Stimulated activated CD4-positive, alpha-beta T cell treated with anti-CD3 and anti-CD28 coated beads, TNF-alpha, amount 100 ng/mL, for 24 hours (primary cell): Measurements from ENCODE around the gene CDSN.
"Not testable (repeated sequence)": the region's sequence is repeated elsewhere in the genome, so short reads cannot be mapped to it uniquely, and the experiment has no call there.

Source experiments
- DNase-seq, 3 experiments: peaks; one replicate each; pipeline ENCODE4 v3.0.0-alpha.2; 2020; ENCODE audit warnings: low read depth in 3 of 3

CDSN gene

DNA sequence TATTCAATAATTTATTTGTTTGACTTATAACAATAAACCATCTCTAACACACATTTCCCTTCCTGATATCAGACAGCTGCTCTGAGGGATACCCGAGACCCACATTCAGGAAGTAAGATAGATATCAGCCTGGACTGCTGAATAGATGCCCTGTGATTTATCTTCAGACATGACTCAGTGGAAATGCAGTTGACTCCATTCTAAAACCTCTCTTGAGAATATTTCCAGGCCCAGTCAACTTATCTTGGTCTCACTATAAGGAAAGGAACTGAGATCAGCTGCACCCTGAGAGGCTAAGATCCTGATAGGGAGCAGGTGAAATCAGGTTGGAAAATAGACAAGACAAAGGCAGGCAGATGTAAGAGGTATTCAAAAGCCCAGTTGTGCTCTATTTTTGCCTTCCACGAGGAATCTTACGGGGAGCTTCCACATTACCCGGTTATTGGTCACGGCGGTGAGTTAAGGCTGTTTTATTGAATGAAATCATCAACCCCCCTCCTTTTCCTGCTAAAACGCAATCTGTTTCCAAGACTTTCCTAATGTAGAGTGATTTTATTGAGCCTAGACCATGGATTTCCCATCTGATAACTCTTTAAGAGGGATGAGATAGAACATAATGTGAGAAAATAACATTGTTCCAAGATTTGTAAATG lies 33.3 kb downstream of the CDSN start:
- no peak for DNase-seq

DNA sequence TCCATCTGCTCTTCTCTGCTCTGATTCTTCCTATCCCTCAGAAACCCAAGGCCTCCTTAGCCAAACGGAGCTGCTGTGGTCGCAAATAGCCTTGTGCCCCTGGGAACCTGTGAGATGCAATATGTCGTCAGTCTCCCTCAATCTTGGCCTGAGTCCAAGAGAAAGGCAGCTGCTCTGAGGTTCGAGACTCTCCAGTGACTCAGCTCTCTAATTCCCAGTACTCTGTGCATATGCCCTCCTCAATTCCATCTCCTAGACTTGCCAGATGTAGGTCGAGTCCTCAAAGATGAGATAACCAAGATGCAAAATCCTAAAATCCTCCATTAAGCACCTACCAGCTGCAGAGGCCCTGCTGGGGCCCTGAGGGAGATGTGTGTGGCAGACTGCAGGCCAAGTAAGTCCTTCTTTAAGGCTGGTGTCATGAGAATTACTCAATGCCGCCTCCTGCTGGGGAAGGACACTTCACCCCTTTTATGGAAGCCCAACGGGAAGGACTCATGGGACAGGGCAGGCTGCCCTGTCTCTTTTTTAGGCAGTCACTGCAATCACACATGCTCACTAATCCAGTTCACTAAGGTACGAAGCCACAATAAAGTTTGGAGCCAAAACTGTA lies 36.4 kb downstream of the CDSN start:
- DNase-seq, result peak in 1 of 3 experiments; percentile 43

DNA sequence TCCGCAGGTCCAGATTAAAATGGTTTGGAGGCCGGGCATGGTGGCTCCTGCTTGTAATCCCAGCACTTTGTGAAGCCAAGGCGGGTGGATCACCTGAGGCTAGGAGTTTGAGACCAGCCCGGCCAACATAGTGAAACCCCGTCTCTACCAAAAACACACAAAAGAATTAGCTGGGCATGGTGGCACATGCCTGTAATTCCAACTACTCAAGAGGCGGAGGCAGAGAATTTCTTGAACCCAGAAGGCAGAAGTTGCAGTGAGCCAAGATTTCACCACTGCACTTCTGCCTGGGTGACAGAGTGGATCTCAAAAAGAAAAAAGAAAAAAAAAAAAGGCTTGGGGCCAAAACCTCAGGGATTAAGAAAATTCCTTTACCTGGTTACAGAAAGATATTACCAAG lies 38.4 kb downstream of the CDSN start:
- no peak for DNase-seq

DNA sequence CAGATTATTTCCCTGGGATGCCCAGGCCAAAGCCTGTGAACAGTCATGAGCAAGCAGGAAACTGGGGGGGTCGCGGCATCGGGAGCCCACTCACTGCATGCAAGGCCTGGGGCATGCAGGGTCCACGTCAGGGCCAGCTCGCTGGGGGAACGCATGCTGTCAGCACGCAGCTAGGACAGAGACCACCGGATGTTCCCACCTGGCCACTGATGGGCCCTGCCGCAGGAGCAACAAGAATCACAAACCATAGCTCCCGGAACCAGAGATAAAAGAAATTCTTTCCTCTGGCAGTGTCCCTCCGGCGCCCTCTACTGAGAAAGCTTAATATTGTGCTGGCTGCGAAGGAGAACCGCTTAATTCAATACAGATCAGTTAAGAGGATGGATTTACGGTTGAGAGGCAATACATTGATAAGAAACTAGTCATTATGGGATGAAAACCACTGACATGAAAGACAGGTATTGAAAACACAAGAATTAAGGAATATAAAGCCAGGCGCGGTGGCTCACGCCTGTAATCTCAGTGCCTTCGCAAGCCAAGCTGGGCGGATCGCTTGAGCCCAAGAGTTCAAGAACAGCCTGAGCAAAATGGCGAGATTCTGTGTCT lies 40.5 kb downstream of the CDSN start:
- peak; percentile 53 to 66 (median 65) for DNase-seq

DNA sequence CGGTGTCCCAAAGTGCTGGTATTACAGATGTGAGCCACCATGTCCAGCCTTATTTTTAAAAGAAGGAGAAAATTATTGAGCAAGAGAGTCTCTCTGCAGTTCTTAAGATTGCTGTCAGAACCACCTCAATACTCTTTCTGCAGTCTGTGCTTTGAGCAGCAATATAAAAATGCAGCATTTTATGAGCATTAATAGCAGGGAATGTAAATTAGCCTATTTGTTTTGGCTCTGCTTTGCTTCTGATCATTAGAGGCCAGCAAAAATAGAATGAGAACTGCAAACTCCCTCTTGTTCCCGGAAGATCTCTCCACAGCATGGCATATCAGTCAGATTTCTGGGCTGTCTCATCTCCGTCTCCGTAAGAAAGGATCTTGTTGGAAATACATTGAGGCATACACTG lies 43.6 kb downstream of the CDSN start:
- DNase-seq, result no peak

DNA sequence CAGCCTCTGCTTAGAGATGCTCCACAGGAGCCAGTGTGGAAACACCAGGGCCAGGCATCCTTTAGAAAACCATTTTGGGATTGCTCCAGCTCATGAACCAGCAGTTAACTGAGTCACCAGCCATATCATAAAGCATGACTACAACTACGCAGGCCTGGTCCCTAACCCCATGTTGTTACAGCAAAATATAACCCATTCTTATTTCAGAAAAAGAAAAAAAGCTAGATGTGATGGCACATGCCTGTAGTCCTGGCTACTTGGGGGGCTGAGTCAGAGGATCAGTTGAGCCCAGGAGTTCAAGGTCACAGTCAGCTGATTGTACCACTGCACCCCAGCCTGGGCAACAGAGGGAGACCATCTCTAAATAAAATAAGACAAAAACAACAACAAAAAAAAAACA lies 44.7 kb downstream of the CDSN start:
- no peak for DNase-seq

DNA sequence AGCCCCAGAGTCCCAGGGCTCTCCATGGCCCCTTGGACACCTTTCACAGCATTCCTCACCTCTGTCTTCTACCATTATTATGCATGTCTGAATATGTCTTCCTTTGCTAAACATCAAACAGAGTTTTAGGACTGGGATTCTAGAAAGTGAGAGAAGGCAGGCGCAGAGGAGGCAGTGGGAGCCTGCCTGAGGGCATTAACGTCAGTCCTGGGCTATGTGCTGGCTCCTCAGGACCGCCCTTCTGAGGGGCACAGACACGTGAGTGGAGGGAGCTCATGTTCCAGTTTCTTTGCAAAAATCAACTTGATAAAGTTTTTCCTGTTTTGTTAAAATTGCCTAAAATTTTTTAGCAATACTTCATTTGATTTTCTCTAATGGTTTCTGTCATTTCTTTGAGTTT lies 45.8 kb downstream of the CDSN start:
- DNase-seq, result no peak

DNA sequence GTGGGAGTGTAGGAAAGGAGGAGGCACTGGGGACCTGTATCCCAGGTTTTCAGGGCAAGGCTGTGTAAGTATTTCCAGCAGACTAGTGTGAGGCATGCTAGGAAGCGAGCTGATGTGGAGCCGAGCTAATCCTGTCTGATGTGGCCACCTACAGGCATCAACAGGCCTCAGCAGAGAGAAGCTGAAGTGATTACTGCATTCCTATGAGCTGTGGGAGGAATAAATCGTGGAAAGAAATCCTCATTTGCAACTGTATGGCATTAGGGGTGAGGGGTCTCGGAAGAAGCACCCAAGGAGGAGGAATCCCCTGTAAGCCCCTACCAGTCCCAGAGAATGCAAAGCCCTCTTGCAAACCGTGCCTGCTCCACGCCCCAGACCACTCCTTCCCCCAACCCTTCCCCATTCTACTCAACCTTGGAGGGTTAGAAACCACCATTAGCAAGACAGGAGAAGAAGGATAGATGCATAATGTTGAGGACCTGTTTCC lies 49.5 kb downstream of the CDSN start:
- no peak for DNase-seq

DNA sequence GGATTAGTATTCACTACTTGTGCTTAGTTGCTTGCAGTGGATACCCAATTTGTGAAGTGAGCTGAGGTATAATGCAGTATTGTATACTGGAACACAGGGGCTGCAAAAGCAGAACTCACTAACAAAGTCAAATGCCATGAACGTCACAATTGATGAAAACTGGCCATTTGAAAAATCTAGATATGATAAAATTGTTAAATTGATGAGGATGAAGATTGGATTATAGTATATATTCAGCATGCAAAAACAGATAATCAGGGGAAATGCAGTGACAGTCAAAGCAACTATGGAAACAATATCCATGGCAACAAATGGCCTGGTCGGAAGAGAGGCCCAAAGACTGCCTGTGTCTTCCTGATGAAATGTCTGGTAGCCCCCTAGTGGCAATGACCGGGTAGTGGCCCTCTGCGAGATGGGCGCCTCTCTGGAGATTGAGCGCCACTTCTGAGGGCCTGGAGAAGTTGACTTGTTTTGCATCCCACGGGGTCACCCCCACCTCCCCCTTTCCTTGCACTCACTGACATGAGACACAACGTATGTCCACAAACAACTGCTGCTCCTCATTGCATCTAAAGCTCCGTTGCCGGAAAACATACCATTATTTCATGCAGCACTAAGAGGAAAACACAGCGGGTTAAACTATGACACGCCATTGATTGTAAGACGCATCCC lies 51.4 kb downstream of the CDSN start:
- peak; percentile 33 to 68 (median 63) for DNase-seq

DNA sequence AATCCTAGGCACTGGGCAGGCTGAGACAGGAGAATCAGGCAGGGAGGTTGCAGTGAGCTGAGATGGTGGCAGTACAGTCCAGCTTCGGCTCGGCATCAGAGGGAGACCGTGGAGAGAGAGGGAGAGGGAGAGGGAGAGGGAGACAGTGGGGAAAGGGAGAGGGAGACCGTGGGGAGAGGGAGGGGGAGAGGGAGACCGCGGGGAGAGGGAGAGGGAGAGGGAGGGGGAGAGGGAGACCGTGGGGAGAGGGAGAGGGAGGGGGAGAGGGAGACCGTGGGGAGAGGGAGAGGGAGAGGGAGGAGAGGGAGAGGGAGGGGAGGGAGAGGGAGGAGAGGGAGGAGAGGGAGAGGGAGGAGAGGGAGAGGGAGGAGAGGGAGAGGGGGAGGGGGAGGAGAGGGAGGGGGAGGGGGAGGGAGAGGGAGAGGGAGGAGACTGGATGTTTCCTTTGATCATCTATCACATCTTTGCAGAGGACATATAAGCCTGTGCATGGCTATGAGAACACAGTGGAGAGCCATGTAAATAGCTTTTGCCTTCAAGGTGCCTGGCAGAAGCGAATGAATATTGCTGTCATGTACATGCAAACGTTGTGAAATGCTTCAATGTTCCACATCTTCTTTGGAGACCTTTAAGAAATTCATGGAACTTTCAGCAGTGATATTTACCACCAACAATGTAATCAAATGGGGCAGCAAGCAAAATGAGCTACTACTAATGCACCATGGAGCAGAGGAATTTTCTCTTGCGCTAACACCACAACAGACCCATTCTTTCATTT lies 52.2 kb downstream of the CDSN start:
- not testable (repeated sequence) for DNase-seq

DNA sequence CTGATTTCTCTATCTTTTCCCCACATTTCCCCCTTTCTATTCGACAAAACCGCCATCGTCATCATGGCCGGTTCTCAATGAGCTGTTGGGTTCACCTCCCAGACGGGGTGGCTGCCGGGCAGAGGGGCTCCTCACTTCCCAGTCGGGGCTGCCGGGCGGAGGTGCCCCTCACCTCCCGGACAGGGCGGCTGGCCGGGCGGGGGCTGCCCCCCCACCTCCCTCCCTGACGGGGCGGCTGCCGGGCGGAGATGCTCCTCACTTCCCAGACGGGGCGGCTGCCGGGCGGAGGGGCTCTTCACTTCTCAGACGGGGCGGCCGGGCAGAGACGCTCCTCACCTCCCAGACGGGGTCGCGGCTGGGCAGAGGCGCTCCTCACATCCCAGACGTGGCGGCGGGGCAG lies 53.2 kb downstream of the CDSN start:
- not testable (repeated sequence) for DNase-seq

DNA sequence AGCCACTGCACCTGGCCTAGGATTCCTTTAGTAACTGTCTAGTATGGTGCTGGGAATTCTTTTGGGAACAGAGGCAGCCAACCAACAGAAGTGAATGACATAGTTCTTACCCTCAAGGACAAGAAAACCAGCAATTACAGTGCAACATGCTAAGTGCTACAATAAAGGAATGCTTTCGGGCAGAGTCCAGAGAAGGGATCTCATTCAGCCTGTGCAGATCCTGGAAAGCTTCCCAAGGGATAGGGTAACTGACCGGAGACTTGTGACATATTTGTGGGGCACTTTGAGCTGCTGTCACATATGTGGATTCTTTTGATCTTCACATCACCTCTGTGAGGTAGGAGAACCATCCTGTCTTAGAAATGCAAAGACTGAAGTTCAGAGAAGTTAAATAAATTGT lies 54.7 kb downstream of the CDSN start:
- no peak for DNase-seq
